ENCODE data around the gene SLC6A4.
"Not testable (repeated sequence)": the region's sequence is repeated elsewhere in the genome, so short reads cannot be mapped to it uniquely, and the experiment has no call there.

SLC6A4 gene

DNA sequence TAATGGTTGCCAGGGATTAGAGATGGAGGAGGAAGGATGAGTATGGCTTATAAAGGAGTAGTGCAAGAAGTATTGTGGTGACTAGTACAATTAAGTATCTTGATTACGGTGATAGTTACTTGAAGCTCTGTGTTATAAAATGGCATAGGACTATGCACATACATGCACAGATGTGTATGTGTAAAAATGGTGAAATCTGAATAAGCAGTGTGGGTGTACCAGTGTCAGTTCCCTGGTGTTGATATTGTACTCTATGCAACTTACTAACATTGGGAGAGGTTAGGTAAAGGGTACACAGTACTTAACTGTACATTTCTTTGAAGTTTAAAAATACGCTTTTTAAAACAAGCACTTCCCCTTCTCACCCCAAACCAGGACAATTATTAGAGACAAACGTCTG is 70.3 kb downstream of the SLC6A4 start:
- Histone ChIP-seq H3K27ac (ENCODE audit: low read length) (no peak overlapping the region), H3K27me3 (ENCODE audit: insufficient read depth, low read length) (no peaks in the 10 kb centered on the region), H3K9me3 (ENCODE audit: insufficient read depth, low read depth, low read length) (no peaks in the 10 kb centered on the region), H3K9ac (ENCODE audit: low read depth, low read length) (no peak overlapping the region), H3K4me3 (ENCODE audit: low read length) (no peak overlapping the region), H3K36me3 (ENCODE audit: insufficient read depth, low read depth, low read length) (peaks cover 16% of the 10 kb centered on the region; the same call in 1 of the 2 replicates), H3K4me1 (ENCODE audit: insufficient read depth, low read length) (no peaks in the 10 kb centered on the region)

DNA sequence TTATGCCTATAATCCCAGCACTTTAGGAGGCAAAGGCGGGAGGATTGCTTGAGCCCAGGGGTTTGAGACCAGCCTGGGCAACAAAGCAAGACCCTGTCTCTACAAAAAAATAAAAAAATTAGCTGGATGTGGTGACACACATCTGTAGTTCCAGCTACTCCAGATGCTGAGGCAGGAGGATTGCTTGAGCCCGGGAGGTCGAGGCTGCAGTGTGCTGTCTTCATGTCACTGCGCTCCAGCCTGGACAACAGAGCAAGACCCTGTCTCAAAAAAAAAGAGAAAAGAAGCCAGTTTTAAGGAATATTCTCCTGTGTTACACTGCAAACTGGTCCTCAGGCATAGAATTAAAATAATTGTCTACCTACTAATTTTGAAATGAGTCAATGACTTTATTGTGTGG is 71.0 kb downstream of the SLC6A4 start:
- Histone ChIP-seq H3K9ac (ENCODE audit: low read depth, low read length) (no peak overlapping the region), H3K9me3 (ENCODE audit: insufficient read depth, low read depth, low read length) (no peaks in the 10 kb centered on the region), H3K36me3 (ENCODE audit: insufficient read depth, low read depth, low read length) (peaks cover 16% of the 10 kb centered on the region; the same call in 1 of the 2 replicates), H3K4me1 (ENCODE audit: insufficient read depth, low read length) (no peaks in the 10 kb centered on the region), H3K4me3 (ENCODE audit: low read length) (no peak overlapping the region), H3K27me3 (ENCODE audit: insufficient read depth, low read length) (no peaks in the 10 kb centered on the region), H3K27ac (ENCODE audit: low read length) (no peak overlapping the region)

- Histone ChIP-seq H3K4me3 (ENCODE audit: low read length) (no peak overlapping the region), H3K9me3 (ENCODE audit: insufficient read depth, low read depth, low read length) (no peaks in the 10 kb centered on the region), H3K27me3 (ENCODE audit: insufficient read depth, low read length) (no peaks in the 10 kb centered on the region), H3K27ac (ENCODE audit: low read length) (no peak overlapping the region), H3K36me3 (ENCODE audit: insufficient read depth, low read depth, low read length) (peaks cover 28% of the 10 kb centered on the region), H3K9ac (ENCODE audit: low read depth, low read length) (no peak overlapping the region), H3K4me1 (ENCODE audit: insufficient read depth, low read length) (no peaks in the 10 kb centered on the region)
Measured at GRCh38 chr17:30161601-30162000, 73.9 kb downstream of the SLC6A4 start.

GRCh38 chr17:30160419-30161172 is 74.9 kb downstream of the SLC6A4 start:
- no peaks in the 10 kb centered on the region for H3K9me3 ChIP-seq (ENCODE audit: insufficient read depth, low read depth, low read length)
- no peak overlapping the region for H3K9ac ChIP-seq (ENCODE audit: low read depth, low read length)
- no peaks in the 10 kb centered on the region for H3K4me1 ChIP-seq (ENCODE audit: insufficient read depth, low read length)
- peaks cover 20% of the 10 kb centered on the region for H3K36me3 ChIP-seq (ENCODE audit: insufficient read depth, low read depth, low read length)
- H3K27me3 ChIP-seq (ENCODE audit: insufficient read depth, low read length) = no peaks in the 10 kb centered on the region
- H3K4me3 ChIP-seq (ENCODE audit: low read length) = no peak overlapping the region
- H3K27ac ChIP-seq (ENCODE audit: low read length) = no peak overlapping the region

DNA sequence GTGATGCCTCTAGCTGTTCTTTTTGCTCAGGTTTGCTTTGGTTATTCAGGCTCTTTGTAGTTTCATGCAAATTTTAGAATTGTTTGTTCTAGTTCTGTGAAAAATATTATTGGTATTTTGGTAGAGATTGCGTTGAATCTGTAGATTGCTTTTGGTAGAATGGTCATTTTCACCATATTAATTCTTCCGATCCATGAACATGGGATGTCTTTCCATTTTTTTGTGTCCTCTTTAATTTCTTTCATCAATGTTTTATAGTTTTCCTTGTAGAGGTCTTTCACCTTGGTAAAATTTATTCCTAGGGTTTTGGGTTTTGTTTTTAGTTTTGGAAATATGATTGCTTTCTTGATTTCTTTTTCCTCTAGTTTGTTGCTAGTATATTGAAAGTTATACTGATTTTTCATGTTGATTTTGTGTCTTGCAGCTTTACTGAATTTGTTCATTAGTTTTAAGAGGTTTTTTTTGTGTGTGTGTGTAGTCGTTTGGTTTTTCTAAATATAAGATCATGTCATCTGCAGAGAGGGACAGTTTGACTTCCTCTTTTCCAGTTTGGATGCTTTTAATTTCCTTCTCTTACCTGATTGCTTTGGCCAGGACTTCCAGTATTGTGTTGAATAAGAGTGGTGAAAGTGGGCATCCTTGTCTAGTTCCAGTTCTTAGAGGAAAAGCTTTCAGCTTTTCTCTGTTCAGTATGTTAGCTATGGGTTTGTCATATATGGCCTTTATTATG is 76.4 kb downstream of the SLC6A4 start:
- H3K36me3 ChIP-seq (ENCODE audit: insufficient read depth, low read depth, low read length) = peaks cover 12% of the 10 kb centered on the region

DNA sequence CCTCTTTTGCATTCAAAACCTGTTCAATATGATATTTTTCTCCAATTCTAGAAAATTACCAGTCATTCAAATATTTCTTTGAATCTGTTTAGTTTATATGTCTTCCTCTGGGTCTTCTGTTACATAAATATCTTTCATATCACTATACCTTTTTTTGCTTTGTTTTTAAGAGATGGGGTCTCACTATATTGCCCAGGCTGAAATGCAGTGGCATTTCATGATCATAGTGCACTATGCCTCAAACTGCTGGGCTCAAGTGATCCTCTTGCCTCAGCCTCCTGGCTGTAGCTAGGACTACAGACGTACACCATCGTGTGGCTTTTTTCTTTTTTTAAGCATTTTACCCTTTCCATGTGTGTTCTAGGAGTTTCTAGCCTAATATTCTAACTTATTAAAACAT is 80.1 kb downstream of the SLC6A4 start:
- H3K4me1 ChIP-seq (ENCODE audit: insufficient read depth, low read length) = no peaks in the 10 kb centered on the region
- no peak overlapping the region for H3K4me3 ChIP-seq (ENCODE audit: low read length)
- H3K9me3 ChIP-seq (ENCODE audit: insufficient read depth, low read depth, low read length) = no peaks in the 10 kb centered on the region
- H3K27me3 ChIP-seq (ENCODE audit: insufficient read depth, low read length) = no peaks in the 10 kb centered on the region
- H3K9ac ChIP-seq (ENCODE audit: low read depth, low read length) = no peak overlapping the region
- H3K27ac ChIP-seq (ENCODE audit: low read length) = no peak overlapping the region
- H3K36me3 ChIP-seq (ENCODE audit: insufficient read depth, low read depth, low read length) = peaks cover 12% of the 10 kb centered on the region

More for the DNA sequence above, 76.4 kb downstream of the SLC6A4 start:
- Histone ChIP-seq H3K4me3 (ENCODE audit: low read length) (no peak overlapping the region), H3K9me3 (ENCODE audit: insufficient read depth, low read depth, low read length) (no peaks in the 10 kb centered on the region), H3K4me1 (ENCODE audit: insufficient read depth, low read length) (no peaks in the 10 kb centered on the region), H3K9ac (ENCODE audit: low read depth, low read length) (no peak overlapping the region), H3K27ac (ENCODE audit: low read length) (no peak overlapping the region), H3K27me3 (ENCODE audit: insufficient read depth, low read length) (no peaks in the 10 kb centered on the region)

- Histone ChIP-seq H3K27ac (ENCODE audit: low read length) (no peak overlapping the region), H3K4me3 (ENCODE audit: low read length) (no peak overlapping the region), H3K4me1 (ENCODE audit: insufficient read depth, low read length) (no peaks in the 10 kb centered on the region; the same call in 1 of the 2 replicates), H3K27me3 (ENCODE audit: insufficient read depth, low read length) (no peaks in the 10 kb centered on the region), H3K9ac (ENCODE audit: low read depth, low read length) (no peak overlapping the region), H3K9me3 (ENCODE audit: insufficient read depth, low read depth, low read length) (no peaks in the 10 kb centered on the region), H3K36me3 (ENCODE audit: insufficient read depth, low read depth, low read length) (peaks cover 12% of the 10 kb centered on the region)
Measured at GRCh38 chr17:30153463-30153862, 82.0 kb downstream of the SLC6A4 start.

- no peak overlapping the region for H3K4me3 ChIP-seq (ENCODE audit: low read length)
- peaks cover 4% of the 10 kb centered on the region; the same call in 1 of the 2 replicates for H3K4me1 ChIP-seq (ENCODE audit: insufficient read depth, low read length)
- H3K9ac ChIP-seq (ENCODE audit: low read depth, low read length) = no peak overlapping the region
- no peaks in the 10 kb centered on the region for H3K36me3 ChIP-seq (ENCODE audit: insufficient read depth, low read depth, low read length)
- H3K27ac ChIP-seq (ENCODE audit: low read length) = no peak overlapping the region
- no peaks in the 10 kb centered on the region for H3K9me3 ChIP-seq (ENCODE audit: insufficient read depth, low read depth, low read length)
- H3K27me3 ChIP-seq (ENCODE audit: insufficient read depth, low read length) = no peaks in the 10 kb centered on the region
Measured at GRCh38 chr17:30151471-30151870, 84.0 kb downstream of the SLC6A4 start.

GRCh38 chr17:30148376-30148775 is 87.1 kb downstream of the SLC6A4 start:
- H3K27ac ChIP-seq (ENCODE audit: low read length) = no peak overlapping the region
- H3K27me3 ChIP-seq (ENCODE audit: insufficient read depth, low read length) = no peaks in the 10 kb centered on the region
- H3K9ac ChIP-seq (ENCODE audit: low read depth, low read length) = no peak overlapping the region
- no peaks in the 10 kb centered on the region for H3K36me3 ChIP-seq (ENCODE audit: insufficient read depth, low read depth, low read length)
- H3K9me3 ChIP-seq (ENCODE audit: insufficient read depth, low read depth, low read length) = no peaks in the 10 kb centered on the region
- H3K4me1 ChIP-seq (ENCODE audit: insufficient read depth, low read length) = peaks cover 4% of the 10 kb centered on the region; the same call in 1 of the 2 replicates
- no peak overlapping the region for H3K4me3 ChIP-seq (ENCODE audit: low read length)

- H3K9ac ChIP-seq (ENCODE audit: low read depth, low read length); H3K27ac ChIP-seq (ENCODE audit: low read length); H3K9me3 ChIP-seq (ENCODE audit: insufficient read depth, low read depth, low read length); H3K4me3 ChIP-seq (ENCODE audit: low read length); H3K36me3 ChIP-seq (ENCODE audit: insufficient read depth, low read depth, low read length); H3K4me1 ChIP-seq (ENCODE audit: insufficient read depth, low read length); H3K27me3 ChIP-seq (ENCODE audit: insufficient read depth, low read length): not testable (repeated sequence)
Measured at GRCh38 chr17:30147860-30148259, 87.6 kb downstream of the SLC6A4 start.
